GM21423 (cell line): ENCODE results near the gene ACIN1.

Experiments used
- ATAC-seq: cut with Tn5 transposase; IDR thresholded peaks from one replicate; pipeline ENCODE4 v1.9.1; 2021; ENCODE audit warnings: mild to moderate bottlenecking, moderate library complexity; ENCODE audit not compliant: unreplicated experiment

The ACIN1 gene

DNA sequence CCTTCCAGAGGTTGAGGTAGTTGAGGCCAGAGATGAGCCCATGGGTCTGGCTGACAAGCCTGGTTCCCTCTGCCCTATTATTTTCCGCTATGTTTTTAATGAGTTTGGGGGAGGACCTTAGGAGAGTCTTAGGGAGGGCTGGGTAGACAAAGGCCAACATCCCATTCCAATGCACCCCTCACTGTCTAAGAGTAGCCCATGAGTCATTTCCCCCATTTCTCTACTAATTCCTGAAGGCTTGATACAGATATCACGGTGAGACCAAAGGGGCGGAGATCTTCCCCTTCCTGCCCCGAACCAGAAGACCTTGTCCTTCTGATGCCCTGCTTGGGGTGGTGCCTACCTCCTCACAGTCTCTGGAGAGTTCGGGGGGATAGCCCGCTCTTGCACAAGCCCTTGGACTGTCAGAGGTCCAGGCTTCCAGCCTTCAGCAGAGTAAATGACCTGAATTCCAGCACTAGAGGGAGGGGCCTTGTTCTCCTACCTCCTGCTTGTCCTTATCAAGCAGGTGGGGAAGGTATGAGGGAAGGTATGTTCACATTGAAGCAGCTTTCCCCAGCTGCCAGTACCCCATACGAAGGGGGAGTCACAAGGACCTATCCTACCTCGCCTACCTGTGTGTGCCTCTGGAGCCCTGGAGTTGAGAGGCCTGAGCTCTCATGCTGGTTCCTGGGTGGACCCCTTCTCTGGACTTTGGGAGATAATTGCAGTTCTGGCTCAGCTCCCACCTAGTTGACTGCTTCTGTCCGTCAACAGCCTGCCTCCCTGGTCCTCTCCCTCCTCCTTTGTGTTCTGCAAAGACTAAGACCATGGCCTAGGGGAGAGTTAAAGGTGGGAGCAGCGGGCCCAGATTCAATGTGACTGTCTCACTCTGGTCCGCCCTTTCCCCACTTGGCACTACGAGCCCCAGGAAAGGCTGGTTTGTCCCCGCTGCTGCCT lies 49.2 kb downstream of the ACIN1 start:
- no peak for ATAC-seq

DNA sequence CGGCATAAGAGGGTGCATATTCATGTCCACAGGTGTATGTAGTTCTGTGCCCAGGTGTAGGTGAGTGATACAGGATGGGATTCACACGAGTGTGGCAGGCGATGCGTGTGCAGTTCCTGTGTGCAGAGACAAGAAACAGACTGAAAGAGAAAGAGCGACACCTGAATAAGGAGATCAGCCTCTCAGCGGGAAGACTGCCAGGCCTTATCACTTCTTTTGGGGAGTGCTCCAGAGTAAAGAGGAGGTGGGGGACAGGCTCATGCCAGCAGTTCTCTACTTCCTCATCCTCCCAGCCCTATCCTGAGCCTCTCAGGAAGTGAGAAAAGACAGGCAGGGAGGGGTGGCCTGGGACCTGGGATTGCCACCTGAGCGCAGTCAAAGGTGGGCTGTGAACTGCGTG lies 50.1 kb downstream of the ACIN1 start:
- no peak for ATAC-seq

DNA sequence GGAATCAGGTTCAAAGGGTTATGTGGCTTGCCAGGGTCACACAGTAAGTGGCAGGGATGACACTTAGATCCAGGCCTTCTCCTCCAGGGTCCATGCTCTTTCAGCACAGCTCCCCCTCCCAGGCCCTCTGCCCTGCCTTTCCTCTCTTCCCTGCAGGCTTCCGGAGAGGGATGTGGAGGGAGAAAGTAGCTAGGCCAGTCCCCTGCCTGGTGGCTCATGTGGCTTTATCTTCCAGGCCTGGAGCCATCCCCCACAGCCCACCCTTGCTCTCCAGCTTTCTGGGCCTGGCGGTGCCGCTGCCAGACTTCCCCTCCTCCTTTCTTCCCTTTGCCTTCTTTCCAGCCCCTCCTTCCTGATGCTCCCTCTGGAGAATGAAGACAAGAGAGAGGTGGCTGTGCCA lies 51.2 kb downstream of the ACIN1 start:
- ATAC-seq, result no peak

DNA sequence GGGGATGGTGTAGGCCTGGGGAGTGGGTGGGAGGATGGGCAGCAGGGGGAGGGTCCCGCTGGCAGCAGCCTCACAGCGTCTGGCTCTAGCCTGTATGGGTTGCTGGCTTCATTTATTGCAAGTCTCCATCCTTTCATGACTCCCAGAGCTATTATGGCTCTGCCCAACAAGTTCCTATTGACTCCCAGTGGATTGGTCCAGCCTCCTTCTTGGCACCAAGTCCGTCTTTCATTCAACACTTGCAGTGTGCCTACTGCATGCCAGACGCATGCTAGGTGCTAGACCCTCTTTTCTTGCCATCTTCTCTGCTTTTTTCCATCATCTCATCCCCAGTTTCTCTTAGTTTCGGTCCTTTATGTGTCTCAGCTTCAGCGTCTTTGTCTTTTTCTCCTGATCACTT lies 51.8 kb downstream of the ACIN1 start:
- no peak for ATAC-seq

DNA sequence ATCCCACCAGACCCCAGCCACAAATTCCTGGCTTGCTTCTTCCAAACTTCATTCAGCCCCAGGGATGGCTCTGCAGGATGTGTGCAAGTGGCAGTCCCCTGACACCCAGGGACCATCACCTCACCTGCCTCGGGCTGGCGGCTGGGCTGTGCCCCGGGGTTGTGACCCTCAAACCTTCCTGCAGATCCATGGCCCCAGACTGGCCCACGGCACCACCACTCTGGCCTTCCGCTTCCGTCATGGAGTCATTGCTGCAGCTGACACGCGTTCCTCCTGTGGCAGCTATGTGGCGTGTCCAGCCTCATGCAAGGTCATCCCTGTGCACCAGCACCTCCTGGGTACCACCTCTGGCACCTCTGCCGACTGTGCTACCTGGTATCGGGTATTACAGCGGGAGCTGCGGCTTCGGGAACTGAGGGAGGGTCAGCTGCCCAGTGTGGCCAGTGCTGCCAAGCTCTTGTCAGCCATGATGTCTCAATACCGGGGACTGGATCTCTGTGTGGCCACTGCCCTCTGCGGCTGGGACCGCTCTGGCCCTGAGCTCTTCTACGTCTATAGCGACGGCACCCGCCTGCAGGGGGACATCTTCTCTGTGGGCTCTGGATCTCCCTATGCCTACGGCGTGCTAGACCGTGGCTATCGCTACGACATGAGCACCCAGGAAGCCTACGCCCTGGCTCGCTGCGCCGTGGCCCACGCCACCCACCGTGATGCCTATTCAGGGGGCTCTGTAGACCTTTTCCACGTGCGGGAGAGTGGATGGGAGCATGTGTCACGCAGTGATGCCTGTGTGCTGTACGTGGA lies 52.6 kb downstream of the ACIN1 start, which contains the start of gene PSMB11:
Gene PSMB11, plus strand, starts transcription at position 51 of the 804 bp plus-strand sequence. Its CDS starts 14 bp downstream, at position 65.
- ATAC-seq, result no peak

- ATAC-seq, result no peak
Observed at GRCh38 chr14:23041729-23042128, 53.2 kb downstream of the ACIN1 start.

DNA sequence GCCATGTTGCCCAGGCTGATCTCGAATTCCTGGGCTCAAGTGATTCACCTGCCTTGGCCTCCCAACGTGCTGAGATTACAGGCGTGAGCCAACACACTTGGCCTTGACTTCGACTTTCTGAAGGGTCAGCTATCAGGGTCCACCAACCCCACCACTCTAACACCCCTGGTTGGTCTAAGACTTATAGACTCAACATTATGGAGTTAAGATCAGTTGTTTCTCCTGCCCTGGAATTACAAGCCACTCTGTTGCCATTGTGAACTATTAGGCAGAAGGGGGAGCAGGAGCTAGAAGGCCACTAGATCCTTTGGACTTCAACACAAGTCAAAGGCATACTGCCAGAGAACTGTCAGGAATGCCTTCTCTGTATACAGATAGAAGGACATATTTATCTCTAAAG lies 54.8 kb downstream of the ACIN1 start:
- no peak for ATAC-seq

DNA sequence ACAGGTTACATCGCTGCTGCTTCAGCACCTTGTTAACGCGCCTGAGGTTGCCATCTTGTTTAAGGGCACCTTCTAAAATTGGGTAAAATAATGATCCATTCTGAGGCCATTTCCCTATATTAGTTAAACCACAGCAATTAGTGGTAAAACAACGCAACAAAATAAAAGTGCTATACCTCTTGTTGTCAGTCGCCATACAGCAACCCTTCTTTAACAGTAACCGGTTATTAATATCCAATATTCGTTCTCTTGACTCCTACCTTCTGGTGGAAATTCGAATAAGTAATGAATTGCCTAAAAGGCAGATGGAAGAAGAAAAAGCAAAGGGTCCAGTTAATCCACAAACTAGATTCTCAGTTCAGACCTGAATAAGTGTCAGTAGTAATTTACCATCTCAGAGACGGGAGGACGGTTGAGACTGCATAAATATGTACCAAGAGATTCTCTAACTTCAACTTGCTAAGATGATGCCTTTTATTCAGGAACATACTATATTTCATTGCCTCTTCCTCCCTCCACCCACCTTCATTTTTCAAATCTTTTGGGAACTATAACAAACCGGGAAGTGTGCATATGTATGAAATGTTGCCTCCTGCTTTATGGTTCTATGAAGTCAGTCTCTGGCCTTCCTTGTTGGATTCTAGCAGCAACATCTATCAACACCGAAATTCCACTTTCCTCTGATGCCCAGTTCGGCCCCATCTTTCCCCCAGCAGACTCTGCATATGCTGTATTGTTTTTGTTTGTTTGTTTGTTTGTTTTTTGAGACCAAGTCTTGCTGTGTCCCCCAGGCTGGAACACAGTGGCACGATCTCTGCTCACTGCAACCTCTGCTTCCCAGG lies 59.4 kb downstream of the ACIN1 start:
- ATAC-seq, result no peak

DNA sequence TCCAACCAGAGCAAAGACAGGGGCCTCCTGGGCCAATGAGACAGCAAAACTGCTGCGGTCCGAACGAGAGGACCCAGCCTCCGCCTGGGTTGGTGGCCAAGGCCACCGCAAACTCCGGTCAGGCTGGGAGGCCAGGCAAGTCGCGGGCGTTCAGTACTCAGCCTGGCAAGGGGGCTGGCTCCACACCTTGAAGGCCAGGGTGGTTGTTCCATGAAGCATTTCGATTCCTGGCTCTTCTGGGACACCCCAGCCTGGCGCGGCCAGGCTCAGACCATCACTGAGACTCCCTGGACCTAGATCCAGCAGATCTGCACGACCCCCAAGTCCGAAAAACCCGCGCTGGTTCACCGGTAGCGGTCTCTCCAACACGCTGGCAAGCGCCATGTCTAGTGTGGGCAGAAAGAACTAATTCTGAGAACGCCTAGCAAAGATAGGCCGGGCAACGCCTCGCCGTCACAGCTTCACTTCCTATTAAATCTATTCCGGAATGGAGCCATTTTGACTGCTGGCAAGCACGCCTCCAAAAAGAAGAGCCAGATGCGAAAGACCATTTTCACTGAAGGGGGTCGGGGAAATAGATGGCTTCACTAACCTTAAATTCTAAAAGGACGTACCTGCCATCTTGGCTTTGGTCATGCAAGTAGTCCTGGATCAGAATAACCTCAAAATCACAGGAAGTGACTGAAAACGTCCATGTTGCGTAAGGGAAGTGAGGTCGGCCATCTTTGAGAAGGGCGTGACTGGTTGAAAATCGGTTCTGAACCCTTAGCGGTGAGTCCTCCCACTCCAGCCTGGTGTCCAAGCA lies 60.2 kb downstream of the ACIN1 start, which contains the start of gene PSMB5:
Gene PSMB5, minus strand, starts transcription at position 403 of the 805 bp plus-strand sequence. Its CDS starts 19 bp downstream, at position 384.
- peak; percentile 93 for ATAC-seq

DNA sequence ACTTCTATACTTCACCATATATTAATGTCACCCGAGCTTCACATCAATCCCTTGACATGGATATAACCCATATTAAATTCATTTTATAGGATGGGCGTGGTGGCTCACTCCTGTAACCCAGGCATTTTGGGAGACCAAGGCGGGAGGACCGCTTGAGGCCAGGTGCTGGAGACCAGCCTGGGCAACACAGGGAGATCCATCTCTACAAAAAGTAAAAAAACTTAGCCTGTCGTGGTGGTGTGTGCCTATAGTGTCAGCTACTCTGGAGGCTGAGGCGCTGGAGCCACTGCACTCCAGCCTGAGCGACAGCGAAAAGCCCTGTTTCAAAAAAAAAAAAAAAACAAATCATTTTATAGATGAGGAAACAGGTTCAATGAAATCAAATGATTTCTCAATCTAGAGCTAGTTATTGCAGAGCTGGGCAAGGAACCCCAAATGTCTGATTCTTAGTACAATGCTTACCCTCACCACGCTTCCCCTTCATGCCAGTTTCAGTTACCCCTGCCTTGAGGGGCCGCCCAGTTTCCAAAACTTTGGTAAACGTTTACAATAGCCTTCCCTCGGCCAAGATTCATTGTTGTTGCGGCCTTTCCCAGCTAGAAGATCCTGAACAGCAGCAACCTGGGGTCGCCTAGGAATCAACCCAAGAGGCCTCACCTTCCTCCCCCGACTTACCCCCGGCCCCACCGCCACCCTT lies 61.0 kb downstream of the ACIN1 start:
- no peak for ATAC-seq

DNA sequence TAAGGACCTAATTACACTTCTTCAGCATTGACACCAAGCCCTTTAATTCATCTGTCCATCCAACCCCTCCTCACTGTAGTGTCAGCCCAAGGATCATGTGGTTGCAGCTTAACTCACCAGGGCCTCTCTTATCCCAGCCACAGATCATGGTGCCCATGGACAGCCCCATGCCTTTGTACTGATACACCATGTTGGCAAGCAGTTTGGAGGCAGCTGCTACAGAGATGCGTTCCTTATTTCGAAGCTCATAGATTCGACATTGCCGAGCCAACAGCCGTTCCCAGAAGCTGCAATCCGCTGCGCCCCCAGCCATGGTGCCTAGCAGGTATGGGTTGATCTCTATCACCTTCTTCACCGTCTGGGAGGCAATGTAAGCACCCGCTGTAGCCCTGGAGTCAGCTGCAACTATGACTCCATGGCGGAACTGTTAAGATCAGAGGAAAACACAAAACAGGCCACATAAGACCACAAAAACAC lies 61.6 kb downstream of the ACIN1 start:
- ATAC-seq, result no peak

DNA sequence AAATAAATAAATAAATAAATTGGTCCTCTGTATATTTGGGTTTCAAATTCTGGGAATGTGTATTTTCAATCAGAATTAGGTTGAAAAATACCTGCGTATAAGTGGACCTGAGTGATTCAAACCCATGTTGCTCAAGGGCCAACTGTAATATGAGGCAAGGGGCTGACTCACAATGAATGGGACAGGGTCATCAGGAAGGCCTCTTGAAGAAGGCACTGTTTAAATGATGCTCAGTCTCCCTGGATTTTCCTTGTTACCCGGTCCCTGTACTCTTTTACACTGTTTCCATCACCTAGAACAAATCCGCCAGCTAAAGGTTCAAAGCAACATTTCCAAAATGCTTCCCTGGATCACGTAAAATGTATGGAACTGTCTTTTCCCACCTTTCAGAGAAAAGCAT lies 64.0 kb downstream of the ACIN1 start:
- ATAC-seq, result no peak

- ATAC-seq, result no peak
Observed at GRCh38 chr14:23028799-23029198, 66.1 kb downstream of the ACIN1 start.

DNA sequence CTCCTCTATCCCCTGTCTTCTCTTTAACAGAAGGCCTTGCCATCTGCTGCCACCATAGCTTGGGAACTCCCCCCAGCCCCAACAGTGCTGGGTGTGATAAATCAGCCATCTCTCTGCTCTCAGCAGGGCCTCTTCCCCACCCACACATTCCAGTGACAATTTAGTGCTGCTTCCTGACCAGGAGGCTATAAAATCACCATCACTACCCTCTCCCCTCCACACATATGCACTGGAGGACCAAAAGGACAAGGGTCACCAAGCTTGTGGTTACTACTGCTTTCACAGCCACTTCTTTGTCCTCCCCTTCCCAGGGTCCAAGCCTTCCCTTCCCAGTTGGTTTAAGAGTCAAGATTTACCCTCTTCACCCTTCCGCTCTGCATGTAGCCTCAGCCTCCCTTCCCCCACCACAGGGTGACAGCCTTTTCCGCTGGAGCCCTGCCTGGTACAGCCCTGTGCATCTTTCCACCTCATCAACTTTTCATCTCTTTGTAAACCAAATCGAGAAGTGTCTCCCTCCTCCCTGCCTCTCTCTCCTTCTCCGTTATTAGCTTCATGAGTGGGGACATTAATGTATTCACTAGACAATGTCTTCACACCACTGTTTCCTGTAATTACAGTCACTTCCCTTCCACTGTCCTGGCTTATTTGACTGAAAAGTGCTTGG lies 69.7 kb downstream of the ACIN1 start:
- ATAC-seq, result no peak

DNA sequence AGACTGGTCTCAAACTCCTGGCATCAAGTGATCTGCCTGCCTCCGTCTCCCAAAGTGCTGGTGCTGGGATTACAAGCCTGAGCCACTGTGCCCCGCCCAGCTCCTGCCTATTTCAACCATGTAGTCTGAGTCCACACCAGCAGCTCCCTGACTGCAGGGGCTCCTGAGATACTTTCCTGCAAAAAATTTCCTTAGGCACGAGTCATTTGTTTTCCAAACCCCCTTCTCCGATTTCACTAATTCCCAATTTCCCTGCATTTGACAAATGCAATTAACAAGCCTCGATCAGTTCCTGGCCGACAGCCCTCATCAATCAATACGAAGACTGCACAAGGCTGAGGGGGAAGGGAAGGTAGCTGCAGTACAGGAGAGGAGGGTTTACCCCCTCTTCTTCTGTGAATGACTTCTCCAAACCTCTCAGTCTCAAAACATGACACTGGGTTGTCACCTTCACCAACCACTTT lies 70.3 kb downstream of the ACIN1 start:
- no peak for ATAC-seq

GRCh38 chr14:23023795-23024152 lies 71.2 kb downstream of the ACIN1 start:
- no peak for ATAC-seq

GRCh38 chr14:23023022-23023794 lies 71.7 kb downstream of the ACIN1 start:
- no peak for ATAC-seq

GRCh38 chr14:23021889-23022442 lies 73.0 kb downstream of the ACIN1 start:
- ATAC-seq, result no peak
